ENCODE results near the gene SLC45A3.

SLC45A3 gene

GRCh38 chr1:205633421-205633976 is 46.8 kb downstream of the SLC45A3 start:
- no peak for DNase-seq

GRCh38 chr1:205632669-205633169 is 47.6 kb downstream of the SLC45A3 start:
- no peak for DNase-seq

- peak; percentile 96 for DNase-seq
Measured at GRCh38 chr1:205631768-205632668, 48.3 kb downstream of the SLC45A3 start, which contains the start of gene ELK4. Gene ELK4 (minus strand): TSS chr1:205632011. CDS start chr1:205623882, 8,129 bp downstream.

- peak; percentile 44 for DNase-seq
Measured at GRCh38 chr1:205631010-205631767, 49.1 kb downstream of the SLC45A3 start.

GRCh38 chr1:205630651-205631009 is 49.7 kb downstream of the SLC45A3 start:
- DNase-seq = no peak

GRCh38 chr1:205630241-205630640 is 50.1 kb downstream of the SLC45A3 start:
- no peak for DNase-seq

GRCh38 chr1:205629751-205630150 is 50.6 kb downstream of the SLC45A3 start:
- no peak for DNase-seq

GRCh38 chr1:205627956-205628355 is 52.4 kb downstream of the SLC45A3 start:
- DNase-seq = no peak

- DNase-seq = no peak
Measured at GRCh38 chr1:205626216-205626615, 54.1 kb downstream of the SLC45A3 start.

- DNase-seq = no peak
Measured at GRCh38 chr1:205623646-205624045, 56.7 kb downstream of the SLC45A3 start.

GRCh38 chr1:205620269-205620668 is 60.0 kb downstream of the SLC45A3 start:
- no peak for DNase-seq

- no peak for DNase-seq
Measured at GRCh38 chr1:205619376-205619775, 60.9 kb downstream of the SLC45A3 start.

- DNase-seq = no peak
Measured at GRCh38 chr1:205616563-205617293, 63.6 kb downstream of the SLC45A3 start.

- DNase-seq = no peak
Measured at GRCh38 chr1:205615789-205616188, 64.5 kb downstream of the SLC45A3 start.

- DNase-seq = no peak
Measured at GRCh38 chr1:205613854-205614412, 66.4 kb downstream of the SLC45A3 start.

GRCh38 chr1:205612556-205612955 is 67.8 kb downstream of the SLC45A3 start:
- no peak for DNase-seq

- DNase-seq = no peak
Measured at GRCh38 chr1:205612104-205612503, 68.2 kb downstream of the SLC45A3 start.

- no peak for DNase-seq
Measured at GRCh38 chr1:205610901-205611466, 69.3 kb downstream of the SLC45A3 start.

- no peak for DNase-seq
Measured at GRCh38 chr1:205610036-205610435, 70.3 kb downstream of the SLC45A3 start.

Data from NCI-H1694 treated with DMSO at 0.1 percent for 48 hours (cell line).